SKM-1 treated with dmso at 0.1 percent for 144 hours (cell line): ENCODE measurements around the gene OR2AG1.
"Not testable (repeated sequence)": the region's sequence is repeated elsewhere in the genome, so short reads cannot be mapped to it uniquely, and the experiment has no call there.

Source experiments
- DNase-seq: peaks from one replicate; lab custom pipeline; 2025; ENCODE audit not compliant: unreplicated experiment; lab: John Stamatoyannopoulos, UW

The OR2AG1 gene

DNA sequence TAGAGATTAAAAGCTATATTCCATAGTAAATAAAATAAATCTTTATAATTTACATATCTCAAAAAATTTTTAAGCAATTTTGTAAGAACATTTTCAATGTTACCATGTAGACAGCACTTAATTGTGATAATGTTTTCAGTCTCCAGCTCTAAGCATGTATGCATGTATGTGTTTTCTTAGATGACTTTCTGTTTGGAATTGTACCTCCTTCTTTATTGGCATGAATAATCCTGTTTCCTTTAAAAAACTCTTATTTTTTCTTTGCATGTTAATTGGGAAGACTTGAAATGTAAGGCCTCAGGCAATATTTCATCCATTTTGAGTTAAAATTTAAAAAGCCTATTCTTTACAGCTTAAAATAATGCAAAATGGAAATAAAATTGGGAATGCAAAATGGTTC, 2.0 kb upstream of the OR2AG1 start:
- no peak for DNase-seq

DNA sequence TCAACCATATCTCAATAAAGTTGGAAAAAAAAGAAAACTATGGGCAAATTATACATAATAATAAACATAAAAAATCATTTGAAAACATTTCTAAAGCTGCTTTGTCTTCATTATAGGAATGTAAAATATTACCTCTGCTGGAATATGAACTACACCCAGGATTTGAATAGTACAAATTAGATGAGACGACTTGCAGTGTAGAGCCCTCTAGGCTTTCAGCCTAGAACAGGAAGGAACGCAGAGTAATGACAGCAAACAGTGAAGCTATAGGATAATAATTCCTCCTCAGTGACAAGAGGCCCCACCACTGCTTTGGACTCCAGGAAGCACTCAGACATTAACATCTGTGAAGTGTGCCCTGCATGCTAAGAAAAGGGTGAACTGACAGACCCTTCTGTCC, 7.7 kb downstream of the OR2AG1 start:
- DNase-seq: no peak

DNA sequence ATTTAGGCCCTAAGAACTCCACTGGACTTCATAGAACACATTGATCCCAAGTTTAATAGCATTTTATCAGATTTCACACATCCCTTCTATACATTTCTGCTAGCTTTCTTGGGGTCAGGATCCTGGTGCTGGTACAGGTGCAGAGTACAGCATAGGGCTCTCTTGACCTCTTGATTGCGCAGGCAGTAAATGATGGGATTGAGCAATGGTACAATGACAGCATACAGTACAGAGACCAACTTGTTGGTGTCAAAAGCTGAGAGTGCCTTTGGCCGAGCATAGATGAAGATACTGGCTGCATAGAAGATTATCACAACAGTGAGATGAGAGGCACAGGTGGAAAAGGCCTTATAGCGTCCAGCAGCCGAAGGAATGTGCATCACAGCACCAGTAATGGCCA, 11.8 kb downstream of the OR2AG1 start:
- no peak for DNase-seq

DNA sequence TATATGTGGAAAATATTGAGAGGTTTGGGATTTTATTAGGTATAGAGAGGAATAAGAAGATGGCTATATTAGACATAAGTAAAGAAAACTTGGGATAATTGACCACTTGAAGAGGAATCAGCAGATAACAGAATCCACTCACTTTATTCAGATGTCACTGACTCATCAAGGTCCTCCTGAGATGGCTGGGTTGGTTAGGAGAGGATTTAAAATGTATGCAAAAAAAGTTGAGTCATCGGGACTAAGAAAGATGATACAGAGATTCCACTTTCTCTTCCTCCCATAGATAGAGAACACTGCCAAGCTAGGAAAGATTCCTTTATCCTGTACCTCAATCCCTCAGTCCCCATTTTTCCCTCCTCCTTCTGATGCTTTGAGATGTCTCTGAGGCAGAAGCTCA, 16.6 kb downstream of the OR2AG1 start, which contains the start of gene OR6A2:
Gene OR6A2, minus strand, starts transcription at position 288 of the 400 bp plus-strand sequence. CDS start 3,981 bp downstream, outside the sequence.
- DNase-seq: no peak

DNA sequence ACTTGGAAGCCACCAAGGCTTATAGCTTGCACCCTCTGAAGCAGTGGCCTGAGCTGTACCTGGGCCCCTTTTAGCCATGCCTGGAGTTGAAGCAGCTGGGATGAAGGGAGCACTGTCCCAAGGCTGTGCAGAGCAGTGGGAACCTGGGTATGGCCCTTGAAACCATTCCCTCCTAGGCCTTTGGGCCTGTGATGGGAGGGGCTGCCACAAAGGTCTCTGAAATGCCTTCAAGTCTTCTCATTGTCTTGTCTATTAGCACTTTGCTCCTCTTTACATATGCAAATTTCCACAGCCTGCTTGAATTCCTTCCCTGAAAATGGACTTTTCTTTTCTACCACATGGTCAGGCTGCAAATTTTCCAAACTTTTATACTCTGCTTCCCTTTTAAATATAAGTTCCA, 18.3 kb downstream of the OR2AG1 start:
- not testable (repeated sequence) for DNase-seq

DNA sequence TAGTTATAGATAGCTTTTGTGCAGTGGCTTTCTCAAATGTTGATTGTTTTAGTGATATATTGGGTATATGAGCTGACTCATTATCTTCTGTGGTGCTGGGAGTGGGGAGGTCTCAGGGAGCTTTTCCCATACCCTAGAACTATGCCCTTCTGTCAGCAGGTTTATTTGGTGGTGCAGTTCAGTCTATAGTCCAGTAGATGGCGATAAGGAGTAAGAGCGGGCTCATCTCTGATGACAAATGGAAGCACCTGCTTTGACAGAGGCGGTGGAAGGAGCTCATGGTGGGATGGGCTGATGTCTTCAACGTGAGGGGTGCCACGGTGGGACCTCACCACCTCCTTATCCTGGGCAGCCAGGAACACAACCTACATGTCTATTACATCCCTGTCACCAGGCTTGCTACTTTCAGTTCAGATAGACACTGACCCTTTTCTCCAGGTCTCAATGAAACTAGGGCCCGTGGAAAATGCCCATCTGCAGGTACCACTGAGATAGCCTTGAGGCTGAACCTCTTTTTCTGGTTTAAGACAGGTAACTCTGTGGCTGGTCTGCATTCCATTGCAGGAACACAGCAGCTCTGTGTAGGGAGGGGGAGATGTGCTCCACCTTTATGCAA, 29.7 kb downstream of the OR2AG1 start:
- peak; percentile 54 for DNase-seq

DNA sequence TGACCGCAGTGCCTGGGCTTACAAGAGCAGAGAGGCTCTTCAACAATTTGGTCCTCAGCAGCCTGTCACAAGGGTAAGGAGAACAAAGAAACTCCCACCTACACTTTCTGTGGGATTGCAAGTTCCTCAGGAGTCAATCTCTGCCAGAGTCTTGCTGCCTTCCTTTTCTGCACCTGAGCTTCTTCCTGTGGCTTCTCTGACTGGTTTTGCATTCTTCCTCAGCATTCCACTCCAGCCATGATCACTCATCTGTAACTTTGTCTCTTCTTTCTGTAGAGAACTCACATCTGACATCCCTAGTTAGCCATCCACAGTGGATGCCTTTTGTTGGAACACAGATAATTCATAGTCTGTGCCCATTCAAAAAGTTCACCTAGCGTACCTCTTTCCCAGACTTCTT, 30.8 kb downstream of the OR2AG1 start:
- DNase-seq: no peak

DNA sequence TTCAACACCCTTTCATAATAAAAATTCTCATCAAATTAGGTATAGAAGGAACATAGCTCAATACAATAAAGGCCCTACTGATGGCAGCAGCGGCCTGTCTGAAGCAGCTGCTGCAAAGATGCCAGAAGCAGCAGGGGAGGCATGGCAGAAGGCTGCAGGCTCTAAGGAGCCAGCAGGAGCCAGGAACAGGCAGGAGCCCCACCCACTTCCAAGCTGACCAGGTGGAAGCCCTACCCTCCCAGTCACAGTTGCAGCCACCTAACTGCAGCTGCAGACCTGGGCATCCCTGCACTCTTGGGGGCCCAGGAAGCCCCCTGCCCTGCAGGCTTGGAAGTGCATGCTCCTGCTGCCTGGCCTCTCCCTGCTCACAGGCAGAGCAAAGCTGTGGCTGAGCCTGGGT, 34.9 kb downstream of the OR2AG1 start:
- no peak for DNase-seq

DNA sequence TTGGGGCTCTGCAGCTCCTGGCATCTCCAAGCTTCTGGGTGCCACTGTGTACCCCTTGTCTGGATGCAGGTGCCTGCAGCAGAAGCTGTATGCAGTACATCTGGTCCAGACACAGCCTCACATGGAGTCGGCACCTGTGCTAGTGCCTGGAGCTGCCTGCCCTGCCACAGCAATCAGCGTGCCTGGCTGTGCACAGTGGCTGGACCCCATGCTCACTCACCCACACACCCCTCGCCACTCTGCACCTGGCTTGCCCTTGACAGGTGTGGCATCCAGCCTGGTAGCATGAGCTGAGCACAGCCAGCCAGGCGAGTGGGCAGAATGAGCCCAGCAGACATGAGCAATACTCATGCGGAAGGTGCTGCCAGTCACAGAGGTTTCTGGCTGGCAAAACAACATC, 36.1 kb downstream of the OR2AG1 start:
- DNase-seq: no peak

DNA sequence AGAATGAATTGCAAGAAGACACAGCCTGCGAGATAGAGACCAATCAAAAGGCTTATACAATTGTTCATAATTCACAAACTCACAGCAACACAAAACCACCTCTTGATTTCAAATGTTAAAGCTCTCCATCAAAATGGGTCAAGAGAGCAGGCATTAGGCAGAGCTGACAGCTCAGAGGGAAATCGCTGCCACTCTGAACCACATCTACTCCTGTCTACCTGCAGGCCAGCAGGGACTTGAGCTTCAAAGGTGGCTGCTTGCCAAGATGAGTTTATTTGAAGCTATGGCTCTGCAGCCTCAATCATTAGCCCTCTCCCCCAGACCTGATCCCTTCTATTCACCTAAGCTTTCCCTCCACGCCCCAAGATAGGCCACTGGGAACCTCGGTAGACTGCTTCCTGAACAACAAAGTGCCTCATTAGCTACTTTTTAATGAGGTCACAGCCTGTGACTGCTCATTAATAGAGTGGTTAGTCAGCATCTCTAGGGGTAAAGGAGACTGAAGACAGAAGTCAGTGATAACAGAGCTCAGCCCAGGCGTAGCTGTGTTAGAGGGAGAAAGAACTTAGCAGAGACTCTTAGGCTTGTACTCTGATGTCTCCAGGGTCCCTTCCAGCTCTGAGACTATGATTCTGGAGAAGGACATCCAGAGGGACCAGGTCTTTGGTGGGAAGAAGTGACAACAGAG, 41.5 kb downstream of the OR2AG1 start:
- no peak for DNase-seq

DNA sequence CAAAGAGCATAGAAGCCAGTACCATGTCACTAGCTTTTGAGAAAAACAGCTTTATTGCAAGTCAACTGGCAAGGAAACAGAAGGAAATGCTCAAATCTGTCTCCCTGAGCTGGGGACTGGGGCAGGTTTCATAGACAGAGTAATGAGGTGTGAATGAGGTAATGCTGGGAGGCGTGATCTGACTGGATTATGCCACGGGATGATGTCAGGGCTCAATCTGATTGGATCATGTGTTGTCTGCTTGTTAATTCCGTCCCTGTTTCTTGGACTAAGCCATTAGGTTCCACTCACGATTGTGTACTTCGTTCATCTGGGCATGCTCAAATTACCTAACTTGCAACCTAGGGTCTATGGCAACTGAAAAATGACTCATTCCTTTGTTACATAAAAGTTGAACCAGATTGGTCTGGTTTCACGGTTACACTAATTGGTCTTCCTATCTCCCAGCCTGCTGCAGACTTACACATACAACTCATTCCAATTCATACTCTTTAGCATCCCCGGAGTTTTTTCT, 42.5 kb downstream of the OR2AG1 start:
- no peak for DNase-seq

DNA sequence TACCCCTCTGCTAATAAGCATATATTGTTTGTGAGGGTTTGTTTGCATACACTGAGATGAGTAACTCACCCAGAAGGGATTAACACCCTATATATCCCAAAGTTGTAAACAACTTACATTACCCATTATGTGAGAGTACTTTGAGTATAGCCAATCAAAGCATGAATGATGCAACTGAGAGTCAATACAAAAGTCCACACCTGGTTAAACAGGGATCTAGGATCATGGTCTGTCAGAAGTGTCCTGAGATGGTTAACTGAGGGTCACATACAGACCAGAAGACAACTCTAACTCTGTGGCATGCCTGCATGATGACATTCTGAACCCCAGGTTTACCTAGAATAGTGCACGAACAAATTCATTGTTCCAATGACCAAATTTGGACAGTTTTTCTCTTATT, 45.3 kb downstream of the OR2AG1 start:
- DNase-seq: no peak

DNA sequence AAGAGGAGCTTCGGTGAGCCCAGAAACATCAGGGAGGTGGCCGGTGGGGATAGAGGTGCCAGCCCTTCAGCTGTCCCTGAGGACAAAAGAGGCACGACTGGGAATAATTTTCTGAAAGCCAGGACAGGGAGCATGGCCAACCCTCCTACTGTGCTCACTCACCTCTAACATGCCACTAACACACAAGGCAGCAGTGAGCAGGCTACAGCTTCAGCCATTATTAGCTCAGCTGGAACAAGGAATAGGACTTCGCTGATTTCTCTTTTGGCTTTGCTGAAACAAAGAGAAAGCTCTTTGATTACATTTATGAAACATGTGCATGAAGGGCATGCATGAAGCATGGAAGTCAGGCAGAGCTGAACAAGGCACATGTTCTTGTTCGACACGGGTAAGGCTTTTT, 50.5 kb downstream of the OR2AG1 start:
- DNase-seq: no peak

DNA sequence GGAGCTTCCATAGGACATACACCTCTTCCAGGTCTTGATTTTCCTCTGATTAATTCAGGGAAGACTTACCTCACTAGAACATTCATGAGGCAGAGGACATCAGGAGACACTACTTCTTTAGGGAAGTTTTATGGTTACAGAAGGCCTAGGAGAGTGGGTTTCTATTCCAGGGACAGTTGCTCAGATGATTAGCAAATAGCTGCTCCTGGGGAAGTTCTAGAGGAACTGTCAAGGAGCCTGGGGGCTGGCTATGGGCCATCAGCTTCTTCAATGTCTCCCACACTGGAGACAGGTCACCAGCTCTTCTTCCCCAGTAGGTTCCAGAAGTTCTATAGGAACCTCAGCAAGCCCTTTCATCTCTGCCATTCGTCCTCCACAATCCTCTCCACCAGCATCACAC, 51.2 kb downstream of the OR2AG1 start:
- peak; percentile 15 for DNase-seq
